GM12878 (cell line): ENCODE measurements around the gene ELP1.

ENCODE experiments used
- CHD1 ChIP-seq: IDR thresholded peaks from 2 replicates; pipeline ENCODE4 v1.6.1; 2012; ENCODE audit warnings: low read depth, low read length, improper control_type of control experiment
- CTCF ChIP-seq, 3 experiments: IDR thresholded peaks in 2 of 3; conservative IDR thresholded peaks in 1 of 3; 2 replicates each; pipeline ENCODE4 v1.5.1; 2011; ENCODE audit warnings: low read depth in 3 of 3, low read length in 3 of 3, mild to moderate bottlenecking in 3 of 3, control low read depth in 2 of 3, moderate library complexity in 2 of 3, inconsistent platforms in 1 of 3, mixed read lengths in 1 of 3; ENCODE audit not compliant: control insufficient read depth in 2 of 3, insufficient read depth in 1 of 3; ENCODE audit errors: extremely low read depth in 1 of 3
- DPF2 ChIP-seq: fragments of 450-650 bp; IDR thresholded peaks from 2 replicates; pipeline ENCODE4 v1.6.1; 2017; ENCODE audit warnings: mild to moderate bottlenecking
- JUND ChIP-seq: IDR thresholded peaks from 2 replicates; pipeline ENCODE4 v1.6.1; 2012; ENCODE audit warnings: low read depth, mild to moderate bottlenecking, low read length, improper control_type of control experiment, moderate library complexity
- SUZ12 ChIP-seq: fragments of 200-600 bp; sonication (generic); IDR thresholded peaks from one replicate; pipeline ENCODE4 v1.6.1; 2018; ENCODE audit warnings: antibody characterized with exemption, mild to moderate bottlenecking; ENCODE audit not compliant: unreplicated experiment
- YY1 ChIP-seq: IDR thresholded peaks from 2 replicates; pipeline ENCODE4 v1.6.1; 2011; ENCODE audit warnings: low read depth, mild to moderate bottlenecking, low read length
- TF ChIP-seq, protein P1 (sequence below): fragments of 450-650 bp; formaldehyde crosslinking; IDR thresholded peaks from 2 replicates; pipeline ENCODE4 v1.4.0; 2022; ENCODE audit warnings: mild to moderate bottlenecking, moderate library complexity
- TF ChIP-seq, protein P2 (sequence below): fragments of 450-650 bp; formaldehyde crosslinking; IDR thresholded peaks from 2 replicates; pipeline ENCODE4 v1.5.0; 2022; ENCODE audit warnings: mild to moderate bottlenecking, missing genetic modification characterization

DNA sequence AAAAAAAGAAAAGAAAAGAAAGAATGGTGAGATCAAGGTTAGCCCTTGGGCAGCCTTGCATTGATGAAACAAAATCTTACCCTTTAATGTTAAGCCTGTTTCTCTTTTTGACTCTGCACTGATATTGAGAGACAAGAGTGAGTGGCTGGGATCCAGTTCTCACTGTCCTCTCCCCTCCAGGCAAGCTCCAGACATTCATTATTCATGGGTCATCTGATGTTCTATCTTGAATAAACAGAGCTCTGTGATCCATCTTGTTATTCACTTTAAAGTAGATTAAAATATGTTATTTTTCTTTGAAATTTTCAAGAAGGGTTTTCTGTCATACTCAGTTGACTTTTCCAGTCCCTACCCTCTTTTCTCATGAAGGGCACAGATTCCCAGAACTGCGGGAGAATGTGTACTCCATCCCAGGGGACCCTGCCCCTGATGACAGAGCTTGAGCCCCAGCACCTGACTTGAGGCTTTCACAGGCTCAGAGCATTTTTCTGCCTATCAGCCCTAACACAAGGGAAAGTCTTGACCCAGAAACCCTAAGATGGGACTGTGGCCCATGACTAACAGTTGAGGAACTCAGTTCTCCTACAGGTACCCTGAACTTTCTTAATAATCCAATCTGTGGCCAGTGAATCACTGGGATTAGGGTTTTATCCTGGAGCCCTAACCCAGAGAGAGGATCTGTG lies 102.3 kb downstream of the ELP1 start:
- TF ChIP-seq CHD1 (no peak), CTCF (IDR thresholded peaks at IDR 0.05 in 2 of 3, conservative IDR thresholded peaks at IDR 0.05 in 1 of 3; ENCODE audit: control insufficient read depth in 2 of 3, extremely low read depth in 1 of 3, insufficient read depth in 1 of 3, low read depth in 3 of 3, low read length in 3 of 3) (no peak), JUND (no peak), DPF2 (no peak), SUZ12 (no peak), YY1 (no peak)
- TF ChIP-seq, protein P1, sequence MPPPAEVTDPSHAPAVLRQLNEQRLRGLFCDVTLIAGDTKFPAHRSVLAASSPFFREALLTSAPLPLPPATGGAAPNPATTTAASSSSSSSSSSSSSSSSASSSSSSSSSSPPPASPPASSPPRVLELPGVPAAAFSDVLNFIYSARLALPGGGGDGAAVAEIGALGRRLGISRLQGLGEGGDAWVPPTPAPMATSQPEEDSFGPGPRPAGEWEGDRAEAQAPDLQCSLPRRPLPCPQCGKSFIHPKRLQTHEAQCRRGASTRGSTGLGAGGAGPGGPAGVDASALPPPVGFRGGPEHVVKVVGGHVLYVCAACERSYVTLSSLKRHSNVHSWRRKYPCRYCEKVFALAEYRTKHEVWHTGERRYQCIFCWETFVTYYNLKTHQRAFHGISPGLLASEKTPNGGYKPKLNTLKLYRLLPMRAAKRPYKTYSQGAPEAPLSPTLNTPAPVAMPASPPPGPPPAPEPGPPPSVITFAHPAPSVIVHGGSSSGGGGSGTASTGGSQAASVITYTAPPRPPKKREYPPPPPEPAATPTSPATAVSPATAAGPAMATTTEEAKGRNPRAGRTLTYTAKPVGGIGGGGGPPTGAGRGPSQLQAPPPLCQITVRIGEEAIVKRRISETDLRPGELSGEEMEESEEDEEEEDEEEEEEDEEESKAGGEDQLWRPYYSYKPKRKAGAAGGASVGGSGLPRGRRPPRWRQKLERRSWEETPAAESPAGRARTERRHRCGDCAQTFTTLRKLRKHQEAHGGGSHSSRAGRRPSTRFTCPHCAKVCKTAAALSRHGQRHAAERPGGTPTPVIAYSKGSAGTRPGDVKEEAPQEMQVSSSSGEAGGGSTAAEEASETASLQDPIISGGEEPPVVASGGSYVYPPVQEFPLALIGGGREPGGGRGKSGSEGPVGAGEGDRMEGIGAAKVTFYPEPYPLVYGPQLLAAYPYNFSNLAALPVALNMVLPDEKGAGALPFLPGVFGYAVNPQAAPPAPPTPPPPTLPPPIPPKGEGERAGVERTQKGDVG (CRISPR knock-in tag), result no peak
- TF ChIP-seq, protein P2, sequence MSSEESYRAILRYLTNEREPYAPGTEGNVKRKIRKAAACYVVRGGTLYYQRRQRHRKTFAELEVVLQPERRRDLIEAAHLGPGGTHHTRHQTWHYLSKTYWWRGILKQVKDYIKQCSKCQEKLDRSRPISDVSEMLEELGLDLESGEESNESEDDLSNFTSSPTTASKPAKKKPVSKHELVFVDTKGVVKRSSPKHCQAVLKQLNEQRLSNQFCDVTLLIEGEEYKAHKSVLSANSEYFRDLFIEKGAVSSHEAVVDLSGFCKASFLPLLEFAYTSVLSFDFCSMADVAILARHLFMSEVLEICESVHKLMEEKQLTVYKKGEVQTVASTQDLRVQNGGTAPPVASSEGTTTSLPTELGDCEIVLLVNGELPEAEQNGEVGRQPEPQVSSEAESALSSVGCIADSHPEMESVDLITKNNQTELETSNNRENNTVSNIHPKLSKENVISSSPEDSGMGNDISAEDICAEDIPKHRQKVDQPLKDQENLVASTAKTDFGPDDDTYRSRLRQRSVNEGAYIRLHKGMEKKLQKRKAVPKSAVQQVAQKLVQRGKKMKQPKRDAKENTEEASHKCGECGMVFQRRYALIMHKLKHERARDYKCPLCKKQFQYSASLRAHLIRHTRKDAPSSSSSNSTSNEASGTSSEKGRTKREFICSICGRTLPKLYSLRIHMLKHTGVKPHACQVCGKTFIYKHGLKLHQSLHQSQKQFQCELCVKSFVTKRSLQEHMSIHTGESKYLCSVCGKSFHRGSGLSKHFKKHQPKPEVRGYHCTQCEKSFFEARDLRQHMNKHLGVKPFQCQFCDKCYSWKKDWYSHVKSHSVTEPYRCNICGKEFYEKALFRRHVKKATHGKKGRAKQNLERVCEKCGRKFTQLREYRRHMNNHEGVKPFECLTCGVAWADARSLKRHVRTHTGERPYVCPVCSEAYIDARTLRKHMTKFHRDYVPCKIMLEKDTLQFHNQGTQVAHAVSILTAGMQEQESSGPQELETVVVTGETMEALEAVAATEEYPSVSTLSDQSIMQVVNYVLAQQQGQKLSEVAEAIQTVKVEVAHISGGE, result no peak
